Activated CD4-positive, CD25-positive, alpha-beta regulatory T cell (primary cell): ENCODE results near the gene ABCA8.
"Not testable (repeated sequence)": the region's sequence is repeated elsewhere in the genome, so short reads cannot be mapped to it uniquely, and the experiment has no call there.

Source experiments
- DNase-seq, 4 experiments: peaks; one replicate each; lab custom pipeline; 2025; lab: John Stamatoyannopoulos, UW

The ABCA8 gene, protein sequence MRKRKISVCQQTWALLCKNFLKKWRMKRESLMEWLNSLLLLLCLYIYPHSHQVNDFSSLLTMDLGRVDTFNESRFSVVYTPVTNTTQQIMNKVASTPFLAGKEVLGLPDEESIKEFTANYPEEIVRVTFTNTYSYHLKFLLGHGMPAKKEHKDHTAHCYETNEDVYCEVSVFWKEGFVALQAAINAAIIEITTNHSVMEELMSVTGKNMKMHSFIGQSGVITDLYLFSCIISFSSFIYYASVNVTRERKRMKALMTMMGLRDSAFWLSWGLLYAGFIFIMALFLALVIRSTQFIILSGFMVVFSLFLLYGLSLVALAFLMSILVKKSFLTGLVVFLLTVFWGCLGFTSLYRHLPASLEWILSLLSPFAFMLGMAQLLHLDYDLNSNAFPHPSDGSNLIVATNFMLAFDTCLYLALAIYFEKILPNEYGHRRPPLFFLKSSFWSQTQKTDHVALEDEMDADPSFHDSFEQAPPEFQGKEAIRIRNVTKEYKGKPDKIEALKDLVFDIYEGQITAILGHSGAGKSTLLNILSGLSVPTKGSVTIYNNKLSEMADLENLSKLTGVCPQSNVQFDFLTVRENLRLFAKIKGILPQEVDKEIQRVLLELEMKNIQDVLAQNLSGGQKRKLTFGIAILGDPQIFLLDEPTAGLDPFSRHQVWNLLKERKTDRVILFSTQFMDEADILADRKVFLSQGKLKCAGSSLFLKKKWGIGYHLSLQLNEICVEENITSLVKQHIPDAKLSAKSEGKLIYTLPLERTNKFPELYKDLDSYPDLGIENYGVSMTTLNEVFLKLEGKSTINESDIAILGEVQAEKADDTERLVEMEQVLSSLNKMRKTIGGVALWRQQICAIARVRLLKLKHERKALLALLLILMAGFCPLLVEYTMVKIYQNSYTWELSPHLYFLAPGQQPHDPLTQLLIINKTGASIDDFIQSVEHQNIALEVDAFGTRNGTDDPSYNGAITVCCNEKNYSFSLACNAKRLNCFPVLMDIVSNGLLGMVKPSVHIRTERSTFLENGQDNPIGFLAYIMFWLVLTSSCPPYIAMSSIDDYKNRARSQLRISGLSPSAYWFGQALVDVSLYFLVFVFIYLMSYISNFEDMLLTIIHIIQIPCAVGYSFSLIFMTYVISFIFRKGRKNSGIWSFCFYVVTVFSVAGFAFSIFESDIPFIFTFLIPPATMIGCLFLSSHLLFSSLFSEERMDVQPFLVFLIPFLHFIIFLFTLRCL (N-terminal part only)

GRCh38 chr17:68955181-68955841 is at the start of gene ABCA8:
ABCA8 (minus strand) TSS chr17:68955392; CDS start chr17:68942034, 13,358 bp downstream.
- no peak for DNase-seq

GRCh38 chr17:69004759-69005158 is 49.6 kb upstream of the ABCA8 start:
- DNase-seq, result not testable (repeated sequence)

GRCh38 chr17:68999743-69000142 is 44.6 kb upstream of the ABCA8 start:
- DNase-seq, result not testable (repeated sequence)

GRCh38 chr17:68993112-68993511 is 37.9 kb upstream of the ABCA8 start:
- DNase-seq, result no peak

DNA sequence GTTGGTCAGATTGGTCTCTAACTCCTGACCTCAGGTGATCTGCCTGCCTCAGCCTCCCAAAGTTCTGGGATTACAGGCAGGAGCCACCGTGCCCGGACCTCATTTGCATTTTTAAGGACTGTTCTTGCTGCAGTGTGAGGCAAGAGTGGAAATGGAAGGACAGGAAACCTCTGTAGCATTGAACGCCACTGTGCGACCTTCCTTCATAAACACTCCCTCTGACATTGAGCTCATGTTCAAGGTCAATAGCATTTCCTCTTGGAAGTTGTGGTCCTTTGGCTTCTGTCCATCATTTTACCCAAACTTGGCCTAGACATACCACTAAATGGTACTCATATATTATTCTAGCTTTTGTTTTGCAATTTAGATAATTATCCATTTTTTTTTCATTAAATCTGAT is 32.8 kb upstream of the ABCA8 start:
- no peak for DNase-seq

DNA sequence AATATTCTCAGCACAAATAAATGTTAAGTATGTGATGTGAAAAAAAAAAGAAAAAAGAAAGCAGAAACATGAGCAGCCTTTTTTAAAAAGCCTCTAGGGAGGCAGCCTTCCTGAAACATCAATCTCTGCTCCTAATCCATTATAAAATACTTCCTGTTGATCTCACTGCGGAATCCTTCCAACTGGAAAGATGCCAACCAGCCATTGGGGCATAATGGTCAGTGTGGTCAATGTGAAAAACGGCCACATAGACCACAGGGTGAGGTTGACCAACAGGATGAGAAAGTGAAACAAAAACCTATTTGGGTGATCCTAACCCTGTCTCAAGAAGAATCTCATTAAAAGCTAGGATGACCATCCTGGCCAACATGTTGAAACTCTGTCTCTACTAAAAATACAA is 26.1 kb upstream of the ABCA8 start:
- DNase-seq, result no peak

- DNase-seq, result no peak
Measured at GRCh38 chr17:68973098-68973846, 18.1 kb upstream of the ABCA8 start.

DNA sequence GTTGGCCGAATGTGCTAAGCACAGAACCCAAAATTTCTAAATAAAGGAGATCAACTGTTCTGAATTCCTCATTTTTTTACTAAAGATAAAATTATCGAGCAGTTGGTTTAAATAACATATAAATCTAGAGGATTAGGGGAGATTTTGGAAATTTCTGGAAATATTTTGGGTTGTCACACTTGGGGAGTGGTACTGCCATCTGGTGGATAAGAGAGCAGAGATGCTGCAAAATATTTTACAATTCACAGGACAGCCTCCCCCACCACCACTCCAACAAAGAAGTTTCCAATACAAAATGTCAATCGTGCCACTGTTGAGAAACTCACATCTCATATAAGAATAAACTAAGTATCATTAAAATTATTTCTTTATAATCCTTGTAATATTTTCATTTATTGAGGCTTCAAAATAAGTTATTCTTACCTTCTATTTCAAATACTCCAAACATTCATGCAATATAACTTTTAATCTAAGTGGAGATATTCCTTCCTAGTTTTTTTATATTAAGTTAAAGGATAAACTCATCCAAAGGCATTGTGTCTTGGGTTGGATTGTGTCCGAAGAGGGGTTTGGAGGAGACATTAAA is 17.0 kb upstream of the ABCA8 start:
- DNase-seq, result no peak

DNA sequence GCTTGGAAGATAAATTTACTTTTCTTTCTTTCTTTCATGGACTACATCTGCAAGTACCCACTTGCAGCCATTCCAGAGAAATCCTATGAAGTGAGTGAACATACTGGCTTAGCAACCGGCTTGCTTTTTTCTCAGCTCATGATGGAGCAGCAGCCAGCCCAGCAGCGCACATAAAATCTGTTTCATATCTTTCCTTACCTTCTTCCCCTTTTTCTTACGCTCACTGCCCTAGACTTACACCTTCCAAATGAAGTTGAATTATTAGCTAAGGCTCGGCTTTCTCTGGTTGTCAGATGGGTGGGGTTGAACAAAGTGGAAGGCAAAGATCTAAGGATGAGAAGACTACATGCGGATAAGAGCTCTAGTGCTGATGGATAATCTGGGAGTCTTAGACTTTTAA is 13.9 kb upstream of the ABCA8 start:
- DNase-seq, result no peak

GRCh38 chr17:68963958-68964357 is 8.8 kb upstream of the ABCA8 start:
- no peak for DNase-seq

DNA sequence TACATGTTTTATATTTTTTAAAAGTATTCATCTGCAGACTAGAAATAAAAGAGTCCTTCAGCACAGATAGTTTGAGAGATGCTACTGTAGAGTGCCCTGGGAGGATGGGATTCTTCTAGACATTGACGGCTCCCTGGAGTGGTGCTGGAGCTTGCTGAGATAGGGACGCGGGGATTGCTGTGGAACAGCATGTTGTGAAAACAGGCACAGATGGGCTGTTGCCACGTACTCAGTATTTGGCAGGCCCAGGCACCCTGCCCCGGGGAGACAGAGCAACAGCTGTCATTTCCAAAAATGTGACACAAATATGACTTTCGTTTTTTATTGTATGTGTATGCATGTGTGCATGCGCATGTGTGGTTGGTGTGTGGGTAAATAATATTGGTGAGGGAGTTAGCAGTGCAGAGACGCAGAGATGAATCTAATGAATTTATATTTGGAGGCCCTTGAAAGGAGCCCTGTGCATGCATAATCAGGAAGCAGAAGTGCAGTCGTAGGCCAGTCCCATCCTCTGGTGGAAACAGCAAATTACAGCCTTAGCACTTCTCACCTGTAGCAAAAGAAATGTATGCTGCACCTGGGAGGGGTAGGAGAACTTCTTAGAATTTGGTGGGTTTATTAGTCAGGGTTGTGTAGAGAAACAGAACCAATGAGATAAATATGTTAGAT is 6.2 kb upstream of the ABCA8 start:
- DNase-seq, result no peak

DNA sequence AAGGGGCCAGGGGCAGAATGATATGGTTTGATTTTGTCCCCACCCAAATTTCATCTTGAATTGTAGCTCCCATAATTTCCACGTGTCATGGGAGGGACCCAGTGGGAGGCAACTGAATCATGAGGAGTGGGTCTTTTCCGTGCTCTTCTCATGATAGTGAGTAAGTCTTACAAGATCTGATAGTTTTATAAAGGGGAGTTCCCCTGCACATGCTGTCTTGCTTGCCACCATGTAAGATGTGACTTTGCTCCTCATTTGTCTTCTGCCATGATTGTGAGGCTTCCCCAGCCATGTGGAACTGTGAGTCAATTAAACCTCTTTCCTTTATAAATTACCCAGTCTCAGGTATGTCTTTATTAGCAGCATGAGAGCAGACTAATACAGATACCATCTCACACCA is 3.9 kb upstream of the ABCA8 start:
- not testable (repeated sequence) for DNase-seq

- no peak for DNase-seq
Measured at GRCh38 chr17:68957944-68958343, 2.8 kb upstream of the ABCA8 start.

GRCh38 chr17:68954146-68954896 is 871 bp downstream of the ABCA8 start:
- DNase-seq, result no peak

GRCh38 chr17:68953340-68953997 is 1.7 kb downstream of the ABCA8 start:
- DNase-seq, result no peak

DNA sequence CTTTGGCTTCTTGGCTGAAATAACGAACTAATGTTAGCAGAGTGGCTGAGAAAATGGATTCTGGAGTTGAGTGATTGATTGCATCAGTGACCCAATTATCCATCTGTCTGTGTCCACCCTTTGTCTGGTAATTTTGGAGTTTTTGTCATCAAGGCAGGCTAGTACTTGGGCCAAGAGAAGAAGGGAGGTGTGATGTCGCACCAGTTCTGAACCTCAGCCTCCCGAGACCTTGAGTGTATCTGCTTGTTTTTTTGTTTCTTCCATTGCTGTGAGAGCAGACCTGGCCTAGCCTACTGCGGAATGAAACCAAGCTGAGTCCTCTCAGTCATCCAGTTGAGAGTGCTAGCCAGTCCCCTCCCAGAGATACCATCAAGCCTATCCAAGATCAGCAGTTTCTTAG is 4.5 kb downstream of the ABCA8 start:
- no peak for DNase-seq

DNA sequence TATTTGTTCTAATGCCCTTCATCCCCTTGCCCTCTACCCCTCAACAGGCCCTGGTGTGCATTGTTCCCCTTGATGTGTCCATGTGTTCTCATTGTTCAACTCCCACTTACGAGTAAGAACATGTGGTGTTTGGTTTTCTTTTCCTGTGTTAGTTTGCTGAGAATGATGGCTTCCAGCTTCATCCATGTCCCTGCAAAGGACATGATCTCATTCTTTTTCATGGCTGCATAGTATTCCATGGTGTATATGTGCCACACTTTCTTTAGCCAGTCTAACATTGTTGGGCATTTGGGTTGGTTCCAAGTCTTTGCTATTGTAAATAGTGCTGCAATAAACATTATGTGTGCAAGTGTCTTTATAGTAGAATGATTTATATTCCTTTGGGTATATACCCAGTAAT is 7.3 kb downstream of the ABCA8 start:
- not testable (repeated sequence) for DNase-seq

DNA sequence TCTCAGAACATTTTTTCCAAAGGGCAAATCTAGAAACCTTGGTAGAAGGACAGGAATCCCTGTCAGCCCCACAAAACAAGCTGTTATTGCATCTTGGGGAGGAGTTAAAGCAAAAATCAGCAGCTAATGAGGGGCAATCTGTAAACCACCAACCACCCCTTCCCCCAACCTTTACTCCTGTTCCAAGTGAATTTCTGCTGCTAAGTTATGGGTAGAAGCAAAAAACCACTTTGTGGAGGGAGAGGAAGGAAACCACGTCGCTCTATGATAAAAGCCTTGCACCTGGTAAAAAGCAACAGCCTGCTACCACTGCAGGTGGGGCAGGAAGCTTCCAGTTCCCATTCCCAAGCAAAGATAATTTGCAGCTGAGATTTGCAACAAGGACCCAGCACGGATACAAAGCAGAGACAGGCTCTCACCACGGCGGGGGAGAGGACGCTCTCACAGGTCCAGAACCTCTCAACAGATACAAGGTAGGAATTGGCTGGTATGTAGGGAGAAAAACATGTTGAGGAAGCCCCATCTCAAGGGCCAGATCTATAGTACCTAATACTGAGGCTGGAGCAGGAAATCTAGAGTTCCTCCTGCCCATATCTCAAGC is 10.7 kb downstream of the ABCA8 start:
- no peak for DNase-seq
